Suprapubic skin (tissue), 3 donors: Measurements from ENCODE around the gene SPOPL.

Source experiments
- CTCF ChIP-seq, 2 donors: fragments of 200-600 bp in 1 of 2; fragments of 450-650 bp in 1 of 2; sonication (generic) in 1 of 2; IDR thresholded peaks; one replicate each; pipeline ENCODE4 v1.5.1; 2016 to 2019; ENCODE audit warnings: antibody characterized with exemption in 2 of 2, mild to moderate bottlenecking in 1 of 2, moderate library complexity in 1 of 2
- POLR2A ChIP-seq, 2 donors: fragments of 450-650 bp; IDR thresholded peaks; one replicate each; pipeline ENCODE4 v1.6.1; 2017; ENCODE audit warnings: antibody characterized with exemption in 2 of 2, mild to moderate bottlenecking in 2 of 2, moderate library complexity in 2 of 2

DNA sequence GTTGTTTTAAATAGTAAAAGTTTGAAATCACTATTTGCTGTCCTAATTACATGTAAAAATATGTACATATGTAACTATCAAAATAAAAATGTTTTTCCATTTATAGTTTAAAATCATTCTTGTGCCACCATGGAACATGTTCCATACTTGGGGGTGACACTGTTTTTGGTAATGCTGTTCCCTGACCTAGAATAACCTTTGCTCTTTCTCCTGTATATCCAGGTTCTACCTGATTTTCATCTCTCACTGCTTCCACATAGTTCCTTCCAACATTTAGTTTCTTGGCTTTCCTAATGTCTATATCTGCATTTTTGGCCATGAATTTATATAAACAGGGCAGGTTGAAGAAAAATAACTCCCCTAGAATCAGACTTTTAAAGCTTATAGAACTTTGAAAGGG is 2.5 kb downstream of the SPOPL start:
- TF ChIP-seq POLR2A (IDR thresholded peaks at IDR 0.05) (no peak), CTCF (IDR thresholded peaks at IDR 0.05) (no peak)
